OCI-LY1 (cell line): Measurements from ENCODE around the gene MAP4.

Source experiments
- H2AFZ ChIP-seq: fragments of 200-600 bp; sonication (generic), shearing (Covaris generic); 2 replicates; pipeline ENCODE4 v1.6.0; 2014; ENCODE audit warnings: antibody characterized with exemption, mild to moderate bottlenecking, low read length
- H3F3A ChIP-seq: fragments of 200-600 bp; sonication (generic), shearing (Covaris generic); 2 replicates; pipeline ENCODE4 v1.6.0; 2014; ENCODE audit warnings: mild to moderate bottlenecking, antibody characterized with exemption, low read length, moderate library complexity; ENCODE audit not compliant: insufficient read depth
- H3K27ac ChIP-seq: fragments of 200-600 bp; sonication (generic); 2 replicates; pipeline ENCODE4 v1.5.1; 2014; ENCODE audit warnings: low read length, mixed run types, mild to moderate bottlenecking, low read depth; ENCODE audit not compliant: poor library complexity, severe bottlenecking
- H3K27me3 ChIP-seq: fragments of 200-600 bp; sonication (generic); 2 replicates; pipeline ENCODE4 v1.6.0; 2014; ENCODE audit warnings: antibody characterized with exemption, mild to moderate bottlenecking, low read length, moderate library complexity; ENCODE audit not compliant: insufficient read depth
- H3K36me3 ChIP-seq: fragments of 200-600 bp; sonication (generic); 2 replicates; pipeline ENCODE4 v1.6.1; 2014; ENCODE audit warnings: mild to moderate bottlenecking, antibody characterized with exemption, low read length, moderate library complexity, mixed read lengths; ENCODE audit not compliant: insufficient read depth
- H3K4me1 ChIP-seq: fragments of 200-600 bp; sonication (generic); 2 replicates; pipeline ENCODE4 v1.5.1; 2014; ENCODE audit warnings: mild to moderate bottlenecking, low read length, moderate library complexity; ENCODE audit not compliant: insufficient read depth, severe bottlenecking
- H3K4me2 ChIP-seq: fragments of 200-600 bp; sonication (generic), shearing (Covaris generic); 2 replicates; pipeline ENCODE4 v1.6.1; 2014; ENCODE audit warnings: low read length
- H3K4me3 ChIP-seq: fragments of 200-600 bp; sonication (generic); 2 replicates; pipeline ENCODE4 v1.5.1; 2014; ENCODE audit warnings: low read length, low read depth, mild to moderate bottlenecking, mixed read lengths; ENCODE audit not compliant: poor library complexity, severe bottlenecking
- H3K79me2 ChIP-seq: fragments of 200-600 bp; shearing (Covaris generic); 2 replicates; pipeline ENCODE4 v1.6.1; 2016; ENCODE audit warnings: mixed run types, low read length, mixed read lengths; ENCODE audit not compliant: insufficient read depth
- H3K9ac ChIP-seq: fragments of 200-600 bp; sonication (generic), shearing (Covaris generic); 2 replicates; pipeline ENCODE4 v1.6.1; 2014; ENCODE audit warnings: mild to moderate bottlenecking, low read length, mixed read lengths
- H3K9me2 ChIP-seq: fragments of 200-600 bp; sonication (generic), shearing (Covaris generic); 2 replicates; pipeline ENCODE4 v1.6.1; 2014; ENCODE audit warnings: low read depth, mild to moderate bottlenecking, low read length, mixed read lengths
- H3K9me3 ChIP-seq: fragments of 200-600 bp; shearing (Covaris generic); 2 replicates; pipeline ENCODE4 v1.6.1; 2014; ENCODE audit warnings: low read length, mixed read lengths
- H4K20me1 ChIP-seq: fragments of 200-600 bp; sonication (generic), shearing (Covaris generic); 2 replicates; pipeline ENCODE4 v1.6.0; 2016; ENCODE audit warnings: mild to moderate bottlenecking, low read length; ENCODE audit not compliant: insufficient read depth
- EZH2 ChIP-seq: fragments of 200-600 bp; sonication (generic), shearing (Covaris generic); IDR thresholded peaks from 2 replicates; pipeline ENCODE4 v1.8.0; 2017; ENCODE audit warnings: borderline replicate concordance, mixed run types, mild to moderate bottlenecking, antibody characterized with exemption, low read length, moderate library complexity, mixed read lengths
- TF ChIP-seq, protein P1 (sequence below): fragments of 200-600 bp; sonication (generic), shearing (Covaris generic); IDR thresholded peaks from 2 replicates; pipeline ENCODE4 v1.5.1; 2017; ENCODE audit warnings: mild to moderate bottlenecking, antibody characterized with exemption, low read length, moderate library complexity, mixed read lengths

MAP4 gene

DNA sequence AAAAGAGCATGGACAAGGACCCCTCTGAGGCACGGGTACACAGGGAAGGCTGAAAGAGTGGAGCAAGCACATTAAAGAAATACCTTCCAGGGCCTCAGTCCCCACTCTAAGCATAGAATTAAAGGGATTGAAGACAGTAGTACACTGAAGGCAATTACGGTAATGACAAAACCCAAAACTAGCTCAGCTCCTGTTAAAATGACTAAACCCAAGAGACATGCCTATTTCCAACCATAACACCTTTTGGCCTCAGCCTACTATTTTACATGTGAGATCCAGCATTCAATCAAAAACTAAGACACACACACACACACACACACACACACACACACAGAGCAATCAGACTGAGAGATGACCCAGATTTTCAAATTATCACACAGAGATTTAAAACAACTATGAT is 19.8 kb downstream of the MAP4 start:
- H3K36me3 ChIP-seq = peaks cover 8% of the 10 kb centered on the region; the same call in 1 of the 2 replicates
- no peaks in the 10 kb centered on the region for H3F3A ChIP-seq
- no peaks in the 10 kb centered on the region for H4K20me1 ChIP-seq
- H3K27me3 ChIP-seq = no peaks in the 10 kb centered on the region
- no peak overlapping the region for H3K4me3 ChIP-seq
- H3K4me1 ChIP-seq = no peaks in the 10 kb centered on the region
- no peaks in the 10 kb centered on the region for H3K79me2 ChIP-seq
- no peaks in the 10 kb centered on the region for H3K9me3 ChIP-seq
- no peak overlapping the region for H3K9ac ChIP-seq
- H2AFZ ChIP-seq = no peak overlapping the region
- no peak overlapping the region for H3K4me2 ChIP-seq
- H3K27ac ChIP-seq = no peak overlapping the region
- H3K9me2 ChIP-seq = no peaks in the 10 kb centered on the region
- TF ChIP-seq, protein P1, sequence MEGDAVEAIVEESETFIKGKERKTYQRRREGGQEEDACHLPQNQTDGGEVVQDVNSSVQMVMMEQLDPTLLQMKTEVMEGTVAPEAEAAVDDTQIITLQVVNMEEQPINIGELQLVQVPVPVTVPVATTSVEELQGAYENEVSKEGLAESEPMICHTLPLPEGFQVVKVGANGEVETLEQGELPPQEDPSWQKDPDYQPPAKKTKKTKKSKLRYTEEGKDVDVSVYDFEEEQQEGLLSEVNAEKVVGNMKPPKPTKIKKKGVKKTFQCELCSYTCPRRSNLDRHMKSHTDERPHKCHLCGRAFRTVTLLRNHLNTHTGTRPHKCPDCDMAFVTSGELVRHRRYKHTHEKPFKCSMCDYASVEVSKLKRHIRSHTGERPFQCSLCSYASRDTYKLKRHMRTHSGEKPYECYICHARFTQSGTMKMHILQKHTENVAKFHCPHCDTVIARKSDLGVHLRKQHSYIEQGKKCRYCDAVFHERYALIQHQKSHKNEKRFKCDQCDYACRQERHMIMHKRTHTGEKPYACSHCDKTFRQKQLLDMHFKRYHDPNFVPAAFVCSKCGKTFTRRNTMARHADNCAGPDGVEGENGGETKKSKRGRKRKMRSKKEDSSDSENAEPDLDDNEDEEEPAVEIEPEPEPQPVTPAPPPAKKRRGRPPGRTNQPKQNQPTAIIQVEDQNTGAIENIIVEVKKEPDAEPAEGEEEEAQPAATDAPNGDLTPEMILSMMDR = no peak
- TF ChIP-seq EZH2 = no peak

DNA sequence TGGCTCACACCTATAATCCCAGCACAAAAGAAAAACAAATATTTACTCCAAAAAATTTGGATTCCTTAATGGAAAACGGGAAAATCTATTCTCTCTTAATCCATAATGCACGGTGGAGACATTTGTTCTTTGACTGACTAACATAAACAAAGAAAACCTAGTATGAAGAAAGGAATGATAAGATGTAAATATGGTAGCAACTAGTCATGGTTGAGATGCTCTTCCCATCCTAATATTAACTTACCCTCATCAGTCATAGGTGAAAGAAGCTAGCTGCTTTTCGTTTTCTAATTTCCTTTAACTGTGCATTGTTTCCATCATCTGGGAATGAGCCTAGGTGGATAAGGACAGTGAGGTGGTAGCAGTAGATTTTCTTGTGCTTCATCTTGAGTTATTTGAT is 22.0 kb downstream of the MAP4 start:
- H3K4me3 ChIP-seq = no peak overlapping the region
- no peaks in the 10 kb centered on the region for H3K4me1 ChIP-seq
- H3K79me2 ChIP-seq = no peaks in the 10 kb centered on the region
- no peak overlapping the region for H3K9ac ChIP-seq
- no peak overlapping the region for H3K4me2 ChIP-seq
- no peak overlapping the region for H3K27ac ChIP-seq
- no peak overlapping the region for H2AFZ ChIP-seq
- H3K9me3 ChIP-seq = no peaks in the 10 kb centered on the region
- H4K20me1 ChIP-seq = no peaks in the 10 kb centered on the region
- no peaks in the 10 kb centered on the region for H3F3A ChIP-seq
- peaks cover 8% of the 10 kb centered on the region; the same call in 1 of the 2 replicates for H3K36me3 ChIP-seq
- no peaks in the 10 kb centered on the region for H3K27me3 ChIP-seq
- TF ChIP-seq, protein P1 = no peak
- no peak for TF ChIP-seq EZH2
- H3K9me2 ChIP-seq = no peaks in the 10 kb centered on the region

DNA sequence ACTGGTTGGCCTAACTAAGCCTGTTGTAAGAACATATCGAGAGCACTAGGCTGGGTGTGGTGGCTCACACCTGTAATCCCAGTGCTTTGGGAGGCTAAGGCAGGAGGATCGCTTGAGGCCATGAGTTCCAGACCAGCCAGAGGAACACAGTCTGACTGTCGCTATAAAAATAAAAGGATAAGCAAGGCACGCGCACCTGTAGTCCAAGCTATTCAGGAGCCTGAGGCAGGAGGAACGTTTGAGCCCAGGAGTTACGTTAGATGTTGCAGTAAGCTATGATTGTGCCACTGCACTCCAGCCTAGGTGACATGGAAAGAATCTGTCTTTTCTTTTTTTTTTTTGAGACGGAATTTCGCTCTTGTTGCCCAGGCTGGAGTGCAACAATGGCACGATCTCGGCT is 24.9 kb downstream of the MAP4 start:
- H4K20me1 ChIP-seq = no peaks in the 10 kb centered on the region
- no peaks in the 10 kb centered on the region for H3K9me2 ChIP-seq
- H3K27ac ChIP-seq = no peak overlapping the region
- H3K27me3 ChIP-seq = no peaks in the 10 kb centered on the region
- no peak for TF ChIP-seq EZH2
- H3K4me1 ChIP-seq = no peaks in the 10 kb centered on the region
- no peak overlapping the region for H3K4me3 ChIP-seq
- H3K4me2 ChIP-seq = no peak overlapping the region
- H2AFZ ChIP-seq = no peak overlapping the region
- peaks cover 8% of the 10 kb centered on the region; the same call in 1 of the 2 replicates for H3K36me3 ChIP-seq
- no peak overlapping the region for H3K9ac ChIP-seq
- no peaks in the 10 kb centered on the region for H3K79me2 ChIP-seq
- H3K9me3 ChIP-seq = no peaks in the 10 kb centered on the region
- no peaks in the 10 kb centered on the region for H3F3A ChIP-seq

DNA sequence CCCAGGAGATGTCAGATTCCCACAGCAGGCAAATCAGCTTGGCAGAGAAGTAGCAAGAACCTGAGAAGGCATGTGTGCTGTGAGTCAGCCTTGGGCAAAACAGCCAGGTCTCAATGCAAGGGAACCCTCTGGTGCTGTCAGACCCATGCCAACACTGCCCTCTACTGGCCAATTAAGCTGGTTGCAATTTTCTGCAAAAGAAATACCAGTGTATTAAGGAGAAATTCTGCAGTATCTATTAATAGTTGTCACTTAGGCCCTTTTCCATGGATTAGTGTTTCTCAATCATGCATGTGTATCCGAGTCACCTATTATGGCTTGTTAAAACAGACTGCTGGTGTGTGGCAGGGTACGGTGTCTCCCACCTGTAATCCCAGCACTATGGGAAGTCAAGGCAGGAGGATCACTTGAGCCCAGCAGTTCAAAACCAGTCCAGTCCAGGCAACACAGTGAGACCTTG is 26.2 kb downstream of the MAP4 start:
- no peak overlapping the region for H3K27ac ChIP-seq

More for the DNA sequence above, 26.2 kb downstream of the MAP4 start:
- no peaks in the 10 kb centered on the region for H3K9me3 ChIP-seq
- no peak overlapping the region for H3K4me3 ChIP-seq
- H3K9me2 ChIP-seq = no peaks in the 10 kb centered on the region
- TF ChIP-seq EZH2 = no peak
- TF ChIP-seq, protein P1 = peak; percentile 92
- no peak overlapping the region for H3K9ac ChIP-seq
- H3K27me3 ChIP-seq = no peaks in the 10 kb centered on the region
- H3K79me2 ChIP-seq = no peaks in the 10 kb centered on the region
- peaks cover 5% of the 10 kb centered on the region for H3K4me1 ChIP-seq
- H3K4me2 ChIP-seq = no peak overlapping the region
- H2AFZ ChIP-seq = no peak overlapping the region
- peaks cover 8% of the 10 kb centered on the region; the same call in 1 of the 2 replicates for H3K36me3 ChIP-seq
- no peaks in the 10 kb centered on the region for H3F3A ChIP-seq
- no peaks in the 10 kb centered on the region for H4K20me1 ChIP-seq
